ENCODE data around the gene CCL27.

DNA sequence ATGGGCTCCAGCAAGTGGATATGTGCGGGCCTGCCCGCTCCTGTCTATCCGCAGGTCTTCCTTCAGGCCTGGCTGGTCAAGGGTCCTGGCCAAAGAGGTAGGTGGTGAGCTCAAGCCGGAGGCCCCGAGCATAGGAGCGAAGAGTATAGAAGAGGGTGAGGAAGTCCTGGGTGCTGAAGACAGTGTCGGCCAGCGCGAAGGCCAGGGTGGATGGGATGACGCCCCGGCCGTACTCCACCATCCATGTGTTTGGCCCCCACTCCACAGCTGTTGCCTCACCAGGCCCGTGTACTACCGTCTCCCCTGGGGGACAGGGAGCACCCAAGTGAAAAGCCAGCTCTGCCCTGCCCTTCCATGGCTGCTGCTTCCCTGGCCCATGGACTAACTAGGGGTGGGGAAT lies 26.9 kb downstream of the CCL27 start:
- TF ChIP-seq EZH2 (IDR thresholded peaks at IDR 0.05; ENCODE audit: borderline replicate concordance, insufficient read depth, low read depth, low read length, poor library complexity, severe bottlenecking) = no peak
- TF ChIP-seq, protein P1, sequence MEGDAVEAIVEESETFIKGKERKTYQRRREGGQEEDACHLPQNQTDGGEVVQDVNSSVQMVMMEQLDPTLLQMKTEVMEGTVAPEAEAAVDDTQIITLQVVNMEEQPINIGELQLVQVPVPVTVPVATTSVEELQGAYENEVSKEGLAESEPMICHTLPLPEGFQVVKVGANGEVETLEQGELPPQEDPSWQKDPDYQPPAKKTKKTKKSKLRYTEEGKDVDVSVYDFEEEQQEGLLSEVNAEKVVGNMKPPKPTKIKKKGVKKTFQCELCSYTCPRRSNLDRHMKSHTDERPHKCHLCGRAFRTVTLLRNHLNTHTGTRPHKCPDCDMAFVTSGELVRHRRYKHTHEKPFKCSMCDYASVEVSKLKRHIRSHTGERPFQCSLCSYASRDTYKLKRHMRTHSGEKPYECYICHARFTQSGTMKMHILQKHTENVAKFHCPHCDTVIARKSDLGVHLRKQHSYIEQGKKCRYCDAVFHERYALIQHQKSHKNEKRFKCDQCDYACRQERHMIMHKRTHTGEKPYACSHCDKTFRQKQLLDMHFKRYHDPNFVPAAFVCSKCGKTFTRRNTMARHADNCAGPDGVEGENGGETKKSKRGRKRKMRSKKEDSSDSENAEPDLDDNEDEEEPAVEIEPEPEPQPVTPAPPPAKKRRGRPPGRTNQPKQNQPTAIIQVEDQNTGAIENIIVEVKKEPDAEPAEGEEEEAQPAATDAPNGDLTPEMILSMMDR (IDR thresholded peaks at IDR 0.05) = no peak

All from B cell (primary cell).